ENCODE measurements around the gene NETO2. TPM values are rescaled to one million over a fixed set of nuclear protein-coding genes. Genes with fewer than 3 reads are reported as not detected.

Gene NETO2
- total and polyA plus RNA-seq, 3 experiments from 2014 or later: 1.5 to 20.6 (median 19.3) TPM

- CTCF ChIA-PET: no interaction called here
- DNase-seq: no peak
- H3K27ac ChIP-seq (ENCODE audit: low read depth, low read length): no peak overlapping the region
- H3K4me1 ChIP-seq (ENCODE audit: insufficient read depth, low read length): no peaks in the 10 kb centered on the region
- POLR2A ChIA-PET: no interaction called here
- H3K27me3 Mint-ChIP-seq: peaks cover 4 to 7% of the 10 kb centered on the region in 2 donors
- no peak overlapping the region for H3K4me3 Mint-ChIP-seq
- H3K36me3 ChIP-seq (ENCODE audit: insufficient read depth, low read length): no peaks in the 10 kb centered on the region
- no peak overlapping the region for H3K27ac Mint-ChIP-seq
- H3K9me3 Mint-ChIP-seq: no peaks in the 10 kb centered on the region
- H3K4me3 ChIP-seq (ENCODE audit: low read length): no peak overlapping the region
- H3K36me3 Mint-ChIP-seq: no peaks in the 10 kb centered on the region
- H3K27me3 ChIP-seq (ENCODE audit: insufficient read depth, low read length, poor library complexity, severe bottlenecking): no peaks in the 10 kb centered on the region
- no peaks in the 10 kb centered on the region for H3K9me3 ChIP-seq (ENCODE audit: low read length)
- H3K4me1 Mint-ChIP-seq: no peaks in the 10 kb centered on the region
Measured at GRCh38 chr16:47054306-47054705, 89.4 kb downstream of the NETO2 start.

GRCh38 chr16:47053895-47054294 is 89.8 kb downstream of the NETO2 start:
- POLR2A ChIA-PET: no interaction called here
- Mint-ChIP-seq H3K27ac (no peak overlapping the region), H3K36me3 (no peaks in the 10 kb centered on the region), H3K9me3 (no peaks in the 10 kb centered on the region), H3K4me3 (no peak overlapping the region), H3K4me1 (no peaks in the 10 kb centered on the region), H3K27me3 (peaks cover 4 to 6% of the 10 kb centered on the region in 2 donors)
- H3K27me3 ChIP-seq (ENCODE audit: insufficient read depth, low read length, poor library complexity, severe bottlenecking): no peaks in the 10 kb centered on the region
- no peaks in the 10 kb centered on the region for H3K9me3 ChIP-seq (ENCODE audit: low read length)
- H3K36me3 ChIP-seq (ENCODE audit: insufficient read depth, low read length): no peaks in the 10 kb centered on the region
- DNase-seq: no peak
- CTCF ChIA-PET: no interaction called here
- no peak overlapping the region for H3K4me3 ChIP-seq (ENCODE audit: low read length)
- H3K27ac ChIP-seq (ENCODE audit: low read depth, low read length): no peak overlapping the region
- H3K4me1 ChIP-seq (ENCODE audit: insufficient read depth, low read length): no peaks in the 10 kb centered on the region

GRCh38 chr16:47052666-47053640 is 90.8 kb downstream of the NETO2 start:
- CTCF ChIA-PET: interaction anchor here (0.8 kb wide), 1 partner anchor 15 kb away, joined by 3 read pairs; no protein-coding TSS in a partner anchor
- no peaks in the 10 kb centered on the region for H3K4me1 Mint-ChIP-seq
- no peak overlapping the region for H3K4me3 ChIP-seq (ENCODE audit: low read length)

GRCh38 chr16:47051031-47051430 is 92.7 kb downstream of the NETO2 start:
- H3K9me3 Mint-ChIP-seq: no peaks in the 10 kb centered on the region
- DNase-seq: no peak
- ChIA-PET CTCF (no interaction called here), POLR2A (no interaction called here)
- no peaks in the 10 kb centered on the region for H3K36me3 ChIP-seq (ENCODE audit: insufficient read depth, low read length)
- H3K9me3 ChIP-seq (ENCODE audit: low read length): no peaks in the 10 kb centered on the region
- H3K4me3 ChIP-seq (ENCODE audit: low read length): no peak overlapping the region
- H3K36me3 Mint-ChIP-seq: no peaks in the 10 kb centered on the region
- H3K4me1 ChIP-seq (ENCODE audit: insufficient read depth, low read length): peaks cover under 1% of the 10 kb centered on the region
- no peak overlapping the region for H3K27ac Mint-ChIP-seq
- no peaks in the 10 kb centered on the region for H3K27me3 ChIP-seq (ENCODE audit: insufficient read depth, low read length, poor library complexity, severe bottlenecking)
- H3K27ac ChIP-seq (ENCODE audit: low read depth, low read length): no peak overlapping the region
- no peak overlapping the region for H3K4me3 Mint-ChIP-seq
- H3K4me1 Mint-ChIP-seq: peaks cover 0 to 3% (median 2%) of the 10 kb centered on the region in 3 donors
- peaks cover 0 to 12% of the 10 kb centered on the region in 2 donors for H3K27me3 Mint-ChIP-seq

More at GRCh38 chr16:47052666-47053640, 90.8 kb downstream of the NETO2 start:
- Histone ChIP-seq H3K27me3 (ENCODE audit: insufficient read depth, low read length, poor library complexity, severe bottlenecking) (no peaks in the 10 kb centered on the region), H3K4me1 (ENCODE audit: insufficient read depth, low read length) (no peaks in the 10 kb centered on the region), H3K9me3 (ENCODE audit: low read length) (no peaks in the 10 kb centered on the region), H3K36me3 (ENCODE audit: insufficient read depth, low read length) (no peaks in the 10 kb centered on the region), H3K27ac (ENCODE audit: low read depth, low read length) (no peak overlapping the region)
- Mint-ChIP-seq H3K4me3 (no peak overlapping the region), H3K9me3 (no peaks in the 10 kb centered on the region), H3K27ac (no peak overlapping the region), H3K36me3 (no peaks in the 10 kb centered on the region), H3K27me3 (peaks cover 3 to 10% of the 10 kb centered on the region in 2 donors)
- no peak for DNase-seq
- POLR2A ChIA-PET: no interaction called here

GRCh38 chr16:47049901-47050583 is 93.7 kb downstream of the NETO2 start:
- Mint-ChIP-seq H3K4me3 (peak overlapping the region in 1 of 7 donors; percentile 48), H3K36me3 (no peaks in the 10 kb centered on the region), H3K4me1 (peaks cover 8 to 13% (median 12%) of the 10 kb centered on the region in 3 donors), H3K9me3 (no peaks in the 10 kb centered on the region), H3K27ac (peak overlapping the region in 1 of 8 donors; percentile 44), H3K27me3 (peaks cover 0 to 12% of the 10 kb centered on the region in 2 donors)
- Histone ChIP-seq H3K27ac (ENCODE audit: low read depth, low read length) (no peak overlapping the region), H3K9me3 (ENCODE audit: low read length) (no peaks in the 10 kb centered on the region), H3K4me1 (ENCODE audit: insufficient read depth, low read length) (peaks cover 10% of the 10 kb centered on the region), H3K27me3 (ENCODE audit: insufficient read depth, low read length, poor library complexity, severe bottlenecking) (no peaks in the 10 kb centered on the region), H3K36me3 (ENCODE audit: insufficient read depth, low read length) (no peaks in the 10 kb centered on the region), H3K4me3 (ENCODE audit: low read length) (no peak overlapping the region)
- ChIA-PET CTCF (interaction anchor here (1.5 kb wide), 1 partner anchor 12 kb away, joined by 6 read pairs; no protein-coding TSS in a partner anchor), POLR2A (no interaction called here)
- no peak for DNase-seq

GRCh38 chr16:47047524-47048203 is 96.1 kb downstream of the NETO2 start:
- Mint-ChIP-seq H3K27ac (no peak overlapping the region), H3K36me3 (no peaks in the 10 kb centered on the region), H3K27me3 (peaks cover 0 to 10% of the 10 kb centered on the region in 2 donors), H3K4me1 (peaks cover 14 to 17% (median 15%) of the 10 kb centered on the region in 3 donors), H3K9me3 (no peaks in the 10 kb centered on the region), H3K4me3 (no peak overlapping the region)
- Histone ChIP-seq H3K36me3 (ENCODE audit: insufficient read depth, low read length) (no peaks in the 10 kb centered on the region), H3K4me3 (ENCODE audit: low read length) (no peak overlapping the region), H3K9me3 (ENCODE audit: low read length) (no peaks in the 10 kb centered on the region), H3K27ac (ENCODE audit: low read depth, low read length) (no peak overlapping the region), H3K4me1 (ENCODE audit: insufficient read depth, low read length) (peaks cover 12% of the 10 kb centered on the region), H3K27me3 (ENCODE audit: insufficient read depth, low read length, poor library complexity, severe bottlenecking) (peaks cover 3% of the 10 kb centered on the region)
- CTCF ChIA-PET: interaction anchor here (1.2 to 1.4 kb wide), 2 partner anchors 10 to 1117 kb away, joined by 3 to 10 read pairs; no protein-coding TSS in a partner anchor
- DNase-seq: no peak
- POLR2A ChIA-PET: no interaction called here

GRCh38 chr16:47046726-47047523 is 96.8 kb downstream of the NETO2 start:
- peaks cover 3% of the 10 kb centered on the region for H3K27me3 ChIP-seq (ENCODE audit: insufficient read depth, low read length, poor library complexity, severe bottlenecking)
- no peak overlapping the region for H3K27ac Mint-ChIP-seq
- POLR2A ChIA-PET: no interaction called here
- H3K9me3 Mint-ChIP-seq: no peaks in the 10 kb centered on the region
- H3K4me3 Mint-ChIP-seq: no peak overlapping the region
- peaks cover 12% of the 10 kb centered on the region for H3K4me1 ChIP-seq (ENCODE audit: insufficient read depth, low read length)
- H3K27me3 Mint-ChIP-seq: peaks cover 0 to 9% of the 10 kb centered on the region in 2 donors
- CTCF ChIA-PET: interaction anchor here (1.2 to 1.4 kb wide), 2 partner anchors 10 to 1118 kb away, joined by 3 to 10 read pairs; no protein-coding TSS in a partner anchor
- H3K4me1 Mint-ChIP-seq: peaks cover 14 to 17% (median 15%) of the 10 kb centered on the region in 3 donors
- no peaks in the 10 kb centered on the region for H3K36me3 Mint-ChIP-seq
- H3K27ac ChIP-seq (ENCODE audit: low read depth, low read length): no peak overlapping the region
- no peak overlapping the region for H3K4me3 ChIP-seq (ENCODE audit: low read length)
- H3K36me3 ChIP-seq (ENCODE audit: insufficient read depth, low read length): no peaks in the 10 kb centered on the region
- no peaks in the 10 kb centered on the region for H3K9me3 ChIP-seq (ENCODE audit: low read length)
- no peak for DNase-seq

Measured in CD8-positive, alpha-beta memory T cell (primary cell).